Measurements from ENCODE around the gene SIN3A. TPM values are rescaled to one million over a fixed set of nuclear protein-coding genes. Genes with fewer than 3 reads are reported as not detected.
A peak's percentile ranks its signal among the peaks of the same experiment; 100 is the strongest.

The SIN3A gene
- total RNA-seq, 1 experiment from 2014 or later: 42.7 TPM

DNA sequence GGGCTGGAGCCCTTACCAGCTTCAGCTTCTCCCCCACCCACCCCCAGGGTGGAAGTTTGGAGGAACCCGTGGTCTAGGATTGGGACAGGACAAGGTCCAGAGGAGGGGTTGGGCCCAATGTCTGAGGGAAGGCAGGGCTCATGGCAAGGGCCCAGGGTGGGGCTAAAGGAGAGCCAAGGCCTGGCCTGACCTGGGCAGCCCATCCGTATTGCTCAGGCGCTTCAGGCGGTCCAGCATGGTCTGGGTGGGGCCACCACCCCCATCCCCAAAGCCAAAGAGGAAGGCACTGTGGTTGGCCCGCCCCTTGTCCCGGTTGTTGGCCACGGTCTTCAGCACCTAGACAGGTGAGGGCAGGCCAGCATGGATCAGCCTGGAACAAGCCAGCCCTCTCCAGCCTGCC lies 90.6 kb downstream of the SIN3A start:
- Histone ChIP-seq H3K36me3 (replicated peaks; ENCODE audit: control insufficient read depth, insufficient read depth, low read length) (peaks cover 35% of the 10 kb centered on the region), H3K4me3 (ENCODE audit: insufficient read depth, low read depth, low read length) (no peak overlapping the region)
- DNase-seq: no peak

GRCh38 chr15:75360391-75360790 lies 91.1 kb downstream of the SIN3A start:
- no peak overlapping the region for H3K4me3 ChIP-seq (ENCODE audit: insufficient read depth, low read depth, low read length)

More for the DNA sequence above, 90.6 kb downstream of the SIN3A start:
- no peaks in the 10 kb centered on the region for H3K27me3 ChIP-seq (ENCODE audit: control insufficient read depth, insufficient read depth, low read length)

DNA sequence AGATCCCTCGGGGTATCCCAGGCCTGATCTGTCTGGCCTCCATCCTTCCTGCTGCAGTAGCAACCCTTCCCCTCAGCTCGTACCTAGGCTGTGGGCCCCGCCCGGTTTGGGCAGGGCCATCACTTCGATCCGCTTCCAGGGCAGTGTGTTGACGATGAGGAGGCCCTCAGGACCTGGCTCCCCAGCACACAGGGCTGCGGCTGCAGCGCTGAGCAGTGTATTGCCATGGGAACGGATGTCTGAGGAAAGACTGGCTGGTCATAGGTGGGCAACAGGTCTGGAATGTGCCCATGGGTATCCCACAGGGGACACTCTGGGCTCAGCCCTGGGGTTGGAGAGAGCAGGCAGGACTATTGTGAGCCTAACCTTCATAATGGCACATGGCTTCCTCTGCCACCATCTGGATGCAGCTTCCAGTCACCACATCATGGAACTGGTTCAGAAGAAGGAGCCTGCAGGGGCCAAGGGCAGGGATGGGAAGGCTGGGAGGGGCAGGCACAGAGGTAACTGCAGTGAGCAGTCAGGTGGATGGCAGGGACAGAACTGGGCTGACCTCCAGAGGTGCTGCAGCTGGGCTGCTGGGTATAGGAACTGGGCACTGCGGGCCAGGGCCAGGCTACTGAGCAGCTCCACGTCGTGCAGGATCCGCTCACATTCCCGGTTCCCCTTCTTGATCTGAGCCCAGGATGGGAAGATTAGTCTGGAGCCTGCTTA lies 91.8 kb downstream of the SIN3A start:
- DNase-seq: no peak
- Histone ChIP-seq H3K36me3 (replicated peaks; ENCODE audit: control insufficient read depth, insufficient read depth, low read length) (peaks cover 33% of the 10 kb centered on the region), H3K27me3 (ENCODE audit: control insufficient read depth, insufficient read depth, low read length) (no peaks in the 10 kb centered on the region), H3K4me3 (ENCODE audit: insufficient read depth, low read depth, low read length) (no peak overlapping the region)

More at GRCh38 chr15:75360391-75360790, 91.1 kb downstream of the SIN3A start:
- no peaks in the 10 kb centered on the region for H3K27me3 ChIP-seq (ENCODE audit: control insufficient read depth, insufficient read depth, low read length)
- no peak for DNase-seq
- H3K36me3 ChIP-seq (replicated peaks; ENCODE audit: control insufficient read depth, insufficient read depth, low read length): peaks cover 34% of the 10 kb centered on the region

DNA sequence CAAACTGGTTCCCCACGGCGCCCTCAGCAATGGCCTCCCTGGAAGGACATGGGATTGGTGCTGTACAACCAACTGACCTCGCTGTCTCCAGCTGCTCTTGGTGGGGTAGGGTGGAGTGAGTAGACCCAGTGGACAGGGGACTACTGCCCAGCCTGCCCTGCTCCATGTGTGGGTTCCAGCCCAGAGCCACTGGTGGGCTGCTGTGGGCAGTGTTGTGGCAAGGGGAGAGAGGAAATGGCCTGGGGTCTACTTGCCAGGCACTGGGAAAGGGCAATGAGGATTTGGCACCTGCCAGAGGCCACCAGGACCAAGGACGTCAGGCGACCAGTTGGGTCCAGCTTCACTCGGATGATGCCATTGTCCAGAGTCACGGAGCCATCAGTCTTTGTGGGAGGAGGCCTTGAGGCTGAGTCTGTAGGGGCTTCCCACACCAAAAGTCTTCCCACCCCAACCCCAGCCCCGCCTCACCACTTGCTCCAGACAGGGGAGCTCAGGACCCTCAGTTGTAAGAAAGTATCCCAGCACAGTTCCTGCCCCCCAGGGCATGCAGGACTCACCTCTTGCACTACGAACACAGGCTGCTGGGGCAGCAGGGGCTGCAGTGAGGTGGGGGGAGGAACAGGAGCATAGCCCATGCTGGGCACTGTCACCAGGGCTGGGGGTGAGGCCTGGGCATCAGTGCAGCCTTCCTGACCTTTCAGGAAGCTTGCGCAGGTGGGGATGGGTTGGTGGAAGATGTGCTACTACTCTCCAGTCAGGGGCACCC lies 92.5 kb downstream of the SIN3A start:
- H3K27me3 ChIP-seq (ENCODE audit: control insufficient read depth, insufficient read depth, low read length): no peaks in the 10 kb centered on the region
- H3K4me3 ChIP-seq (ENCODE audit: insufficient read depth, low read depth, low read length): no peak overlapping the region
- DNase-seq: peak; percentile 36
- H3K36me3 ChIP-seq (replicated peaks; ENCODE audit: control insufficient read depth, insufficient read depth, low read length): peaks cover 30% of the 10 kb centered on the region

DNA sequence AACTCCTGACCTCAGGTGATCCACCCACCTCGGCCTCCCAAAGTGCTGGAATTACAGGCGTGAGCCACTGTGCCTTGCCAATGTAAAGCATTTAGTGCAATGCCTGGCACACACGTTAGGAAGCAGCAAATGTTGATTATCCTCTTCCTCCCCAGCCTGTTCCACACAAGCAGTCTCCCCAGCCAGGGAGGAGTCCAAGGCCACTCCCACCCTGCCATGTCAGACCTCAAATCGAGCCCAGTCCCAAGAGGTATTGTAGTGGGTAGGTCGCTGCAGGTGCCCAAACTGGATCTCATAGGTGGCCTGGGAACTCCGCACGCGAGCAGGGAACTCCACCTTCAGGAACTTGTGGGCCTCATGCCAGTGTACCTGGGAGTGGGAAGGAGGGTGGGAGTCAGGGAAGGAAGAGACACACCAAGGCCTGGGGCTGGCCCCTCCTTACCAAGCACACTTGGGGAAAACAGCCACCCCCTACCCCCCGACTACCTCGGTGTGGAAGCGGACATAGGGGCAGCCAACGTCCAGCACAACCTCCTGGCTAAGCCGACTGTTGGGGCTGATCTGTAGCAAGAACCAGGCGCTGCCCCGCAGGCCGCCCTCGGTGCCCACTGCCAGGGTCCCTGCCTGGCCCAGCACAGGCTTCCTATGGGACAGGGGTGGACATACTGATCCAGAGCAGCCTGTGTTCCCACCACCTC lies 93.4 kb downstream of the SIN3A start:
- Histone ChIP-seq H3K27me3 (ENCODE audit: control insufficient read depth, insufficient read depth, low read length) (no peaks in the 10 kb centered on the region), H3K36me3 (replicated peaks; ENCODE audit: control insufficient read depth, insufficient read depth, low read length) (peaks cover 27% of the 10 kb centered on the region), H3K4me3 (ENCODE audit: insufficient read depth, low read depth, low read length) (no peak overlapping the region)
- no peak for DNase-seq

GRCh38 chr15:75356517-75356916 lies 95.0 kb downstream of the SIN3A start:
- Histone ChIP-seq H3K4me3 (ENCODE audit: insufficient read depth, low read depth, low read length) (no peak overlapping the region), H3K36me3 (replicated peaks; ENCODE audit: control insufficient read depth, insufficient read depth, low read length) (peaks cover 22% of the 10 kb centered on the region), H3K27me3 (ENCODE audit: control insufficient read depth, insufficient read depth, low read length) (no peaks in the 10 kb centered on the region)
- no peak for DNase-seq

- Histone ChIP-seq H3K36me3 (replicated peaks; ENCODE audit: control insufficient read depth, insufficient read depth, low read length) (peaks cover 20% of the 10 kb centered on the region), H3K27me3 (ENCODE audit: control insufficient read depth, insufficient read depth, low read length) (no peaks in the 10 kb centered on the region), H3K4me3 (ENCODE audit: insufficient read depth, low read depth, low read length) (no peak overlapping the region)
- peak; percentile 56 for DNase-seq
Measured at GRCh38 chr15:75356006-75356405, 95.5 kb downstream of the SIN3A start.

DNA sequence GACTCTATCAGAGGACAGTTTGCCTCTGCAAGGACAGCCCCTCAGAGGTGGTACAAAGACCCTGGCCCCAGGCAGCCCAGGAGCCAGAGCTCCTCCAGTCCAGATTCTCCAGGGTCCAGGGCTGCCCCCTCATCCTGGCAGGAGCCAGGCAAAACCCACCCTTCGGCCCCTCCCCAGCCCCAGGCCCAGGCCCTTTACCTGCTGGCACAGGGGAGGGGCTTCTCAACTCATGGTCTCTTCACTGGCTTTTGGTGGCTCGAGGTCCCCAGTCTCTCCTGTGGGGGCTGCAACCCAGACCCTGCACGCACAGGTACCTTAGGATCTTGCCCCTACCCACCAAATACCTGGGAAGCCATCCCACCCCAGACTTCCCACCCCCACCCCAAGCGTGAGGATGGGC lies 96.1 kb downstream of the SIN3A start:
- Histone ChIP-seq H3K36me3 (replicated peaks; ENCODE audit: control insufficient read depth, insufficient read depth, low read length) (peaks cover 19% of the 10 kb centered on the region), H3K27me3 (ENCODE audit: control insufficient read depth, insufficient read depth, low read length) (no peaks in the 10 kb centered on the region), H3K4me3 (ENCODE audit: insufficient read depth, low read depth, low read length) (no peak overlapping the region)
- DNase-seq: peak; percentile 35

DNA sequence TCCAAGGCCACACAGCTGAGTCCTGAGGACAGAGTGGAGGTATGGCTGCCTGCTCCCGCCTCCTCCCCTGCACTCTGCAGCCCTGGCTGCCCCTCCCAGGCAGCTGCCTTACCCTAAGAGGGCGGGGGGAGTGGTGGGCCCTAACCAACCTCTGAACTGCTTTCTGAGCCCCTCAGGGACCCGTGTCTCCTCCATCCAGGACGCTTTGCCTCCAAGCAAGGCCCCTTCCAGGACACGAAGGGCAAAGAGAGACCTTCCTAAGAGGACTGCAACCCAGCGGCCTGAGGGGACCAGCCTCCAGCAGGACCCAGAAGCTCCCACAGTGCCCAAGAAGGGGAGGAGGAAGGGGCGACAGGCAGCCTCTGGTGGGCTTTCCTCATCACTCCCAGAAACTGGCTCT lies 97.0 kb downstream of the SIN3A start:
- peak; percentile 41 for DNase-seq
- Histone ChIP-seq H3K4me3 (ENCODE audit: insufficient read depth, low read depth, low read length) (no peak overlapping the region), H3K36me3 (replicated peaks; ENCODE audit: control insufficient read depth, insufficient read depth, low read length) (peaks cover 13% of the 10 kb centered on the region), H3K27me3 (ENCODE audit: control insufficient read depth, insufficient read depth, low read length) (peaks cover 2% of the 10 kb centered on the region; the same call in 1 of the 2 replicates)

GRCh38 chr15:75353604-75354003 lies 97.9 kb downstream of the SIN3A start:
- no peak overlapping the region for H3K4me3 ChIP-seq (ENCODE audit: insufficient read depth, low read depth, low read length)

DNA sequence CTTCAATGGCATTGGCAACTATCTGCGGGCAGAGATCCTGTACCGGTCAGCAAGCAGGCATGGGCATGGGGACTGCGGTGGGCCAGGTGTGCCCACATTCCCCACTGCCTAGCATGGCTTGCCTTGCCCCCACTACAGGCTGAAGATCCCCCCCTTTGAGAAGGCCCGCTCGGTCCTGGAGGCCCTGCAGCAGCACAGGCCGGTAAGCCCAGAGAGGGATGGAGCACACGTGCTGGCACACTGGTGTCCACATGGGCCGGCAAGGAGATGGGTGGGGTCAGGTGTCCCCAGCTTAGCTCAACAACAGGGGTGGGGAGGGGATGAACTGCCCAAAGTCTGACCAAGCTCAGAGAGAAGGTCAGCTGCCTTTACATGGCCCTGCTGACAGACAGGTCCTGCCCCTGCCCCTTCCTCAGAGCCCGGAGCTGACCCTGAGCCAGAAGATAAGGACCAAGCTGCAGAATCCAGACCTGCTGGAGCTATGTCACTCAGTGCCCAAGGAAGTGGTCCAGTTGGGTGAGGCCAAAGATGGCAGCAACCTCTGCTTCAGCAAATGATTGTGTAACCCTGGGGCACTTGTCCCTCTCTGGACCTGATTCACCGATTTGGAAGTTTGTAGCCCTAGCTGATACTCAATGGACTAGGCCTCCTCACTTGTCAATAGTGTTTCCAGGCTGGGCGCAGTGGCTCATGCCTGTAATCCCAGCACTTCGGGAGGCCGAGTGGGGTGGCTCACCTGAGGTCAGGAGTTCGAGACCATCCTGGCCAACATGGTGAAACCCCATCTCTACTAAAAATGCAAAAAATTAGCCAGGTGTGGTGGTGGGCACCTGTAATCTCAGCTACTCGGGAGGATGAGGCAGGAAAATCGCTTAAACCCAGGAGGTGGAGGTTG lies 99.1 kb downstream of the SIN3A start:
- Histone ChIP-seq H3K36me3 (replicated peaks; ENCODE audit: control insufficient read depth, insufficient read depth, low read length) (peaks cover 2% of the 10 kb centered on the region), H3K4me3 (ENCODE audit: insufficient read depth, low read depth, low read length) (no peak overlapping the region), H3K27me3 (ENCODE audit: control insufficient read depth, insufficient read depth, low read length) (peaks cover 15% of the 10 kb centered on the region)
- no peak for DNase-seq

More at GRCh38 chr15:75353604-75354003, 97.9 kb downstream of the SIN3A start:
- H3K36me3 ChIP-seq (replicated peaks; ENCODE audit: control insufficient read depth, insufficient read depth, low read length): peaks cover 7% of the 10 kb centered on the region
- peak; percentile 44 for DNase-seq
- peaks cover 5% of the 10 kb centered on the region for H3K27me3 ChIP-seq (ENCODE audit: control insufficient read depth, insufficient read depth, low read length)

GRCh38 chr15:75350601-75351361 lies 100.7 kb downstream of the SIN3A start:
- H3K36me3 ChIP-seq (replicated peaks; ENCODE audit: control insufficient read depth, insufficient read depth, low read length): no peaks in the 10 kb centered on the region
- peaks cover 24% of the 10 kb centered on the region for H3K27me3 ChIP-seq (ENCODE audit: control insufficient read depth, insufficient read depth, low read length)
- no peak for DNase-seq
- no peak overlapping the region for H3K4me3 ChIP-seq (ENCODE audit: insufficient read depth, low read depth, low read length)

GRCh38 chr15:75349851-75350588 lies 101.5 kb downstream of the SIN3A start:
- no peaks in the 10 kb centered on the region for H3K36me3 ChIP-seq (replicated peaks; ENCODE audit: control insufficient read depth, insufficient read depth, low read length)
- DNase-seq: peak; percentile 33
- peaks cover 24% of the 10 kb centered on the region for H3K27me3 ChIP-seq (ENCODE audit: control insufficient read depth, insufficient read depth, low read length)
- no peak overlapping the region for H3K4me3 ChIP-seq (ENCODE audit: insufficient read depth, low read depth, low read length)

Measured in H7 (cell line).